GM21825 (cell line): ENCODE results near the gene CD1B.
"Not testable (repeated sequence)": the region's sequence is repeated elsewhere in the genome, so short reads cannot be mapped to it uniquely, and the experiment has no call there.

Source experiments
- ATAC-seq: cut with Tn5 transposase; IDR thresholded peaks from one replicate; pipeline ENCODE4 v1.9.1; 2021; ENCODE audit warnings: mild to moderate bottlenecking, moderate library complexity; ENCODE audit not compliant: unreplicated experiment

CD1B gene

DNA sequence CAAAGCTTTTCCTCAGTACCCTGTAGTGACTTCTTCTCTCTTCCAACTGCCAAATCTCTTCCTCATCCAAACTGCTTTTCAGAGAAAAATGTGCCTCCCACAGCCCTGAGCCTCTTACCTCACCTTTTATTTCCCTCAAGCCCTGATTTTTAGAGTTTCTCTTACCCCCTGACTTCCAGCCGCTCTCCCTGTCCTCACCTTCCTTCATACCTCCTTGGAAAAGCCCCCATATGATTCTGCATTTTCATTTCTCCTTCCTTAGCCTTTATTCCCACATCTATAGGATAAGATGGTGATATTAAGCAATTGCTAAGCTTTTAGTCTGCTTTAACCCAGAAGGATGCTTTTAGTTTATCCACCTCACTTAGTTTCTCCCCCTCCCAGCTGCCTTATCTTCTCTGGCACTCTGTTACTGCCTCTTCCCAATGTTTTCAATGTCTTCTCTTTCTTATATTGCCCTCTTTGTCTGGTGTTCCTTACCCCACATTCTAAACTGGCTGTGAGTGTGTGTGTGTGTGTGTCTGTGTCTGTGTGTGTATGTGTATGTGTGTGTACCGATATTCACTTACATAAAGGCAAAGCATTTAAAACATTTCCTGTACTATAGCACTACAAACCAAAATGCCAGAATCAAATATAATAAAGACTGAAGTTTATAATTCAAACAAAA is at the start of gene CD1B:
CD1B (minus strand) TSS at position 51 of the 670 bp plus-strand sequence. CDS start 108 bp downstream, outside the sequence.
- ATAC-seq = no peak

DNA sequence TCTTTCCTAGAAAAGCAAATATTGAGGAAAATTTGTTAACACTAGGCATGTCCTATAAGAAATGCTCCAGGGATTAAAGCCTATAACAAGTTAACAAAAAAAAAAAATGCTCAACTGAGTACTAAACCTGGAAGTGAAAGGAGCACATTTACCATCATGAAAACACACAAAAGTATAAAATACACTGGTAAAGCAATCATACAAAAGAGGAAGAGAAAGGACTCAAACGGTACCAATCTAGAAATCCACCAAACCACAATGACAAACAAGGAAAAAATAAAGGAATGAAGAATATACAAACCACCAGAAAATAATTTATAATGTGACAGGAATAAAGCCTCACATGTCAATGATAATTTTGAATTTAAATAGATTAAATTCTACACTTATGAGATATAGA is 43.5 kb upstream of the CD1B start:
- no peak for ATAC-seq

DNA sequence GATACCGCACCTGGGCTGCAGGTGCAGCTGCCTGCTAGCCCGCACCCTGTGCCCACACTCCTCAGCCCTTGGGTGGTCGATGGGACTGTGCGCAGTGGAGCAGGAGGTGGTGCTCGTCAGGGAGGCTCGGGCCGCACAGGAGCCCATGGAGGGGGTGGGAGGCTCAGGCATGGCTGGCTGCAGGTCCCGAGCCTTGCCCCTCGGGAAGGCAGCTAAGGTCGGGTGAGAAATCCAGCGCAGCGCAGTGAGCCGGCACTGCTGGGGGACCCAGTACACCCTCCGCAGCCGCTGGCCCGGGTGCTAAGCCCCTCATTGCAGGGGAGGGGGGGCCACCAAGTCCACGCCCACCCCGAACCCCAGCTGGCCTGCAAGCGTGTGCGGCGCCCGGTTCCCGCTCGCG is 42.8 kb upstream of the CD1B start:
- not testable (repeated sequence) for ATAC-seq

DNA sequence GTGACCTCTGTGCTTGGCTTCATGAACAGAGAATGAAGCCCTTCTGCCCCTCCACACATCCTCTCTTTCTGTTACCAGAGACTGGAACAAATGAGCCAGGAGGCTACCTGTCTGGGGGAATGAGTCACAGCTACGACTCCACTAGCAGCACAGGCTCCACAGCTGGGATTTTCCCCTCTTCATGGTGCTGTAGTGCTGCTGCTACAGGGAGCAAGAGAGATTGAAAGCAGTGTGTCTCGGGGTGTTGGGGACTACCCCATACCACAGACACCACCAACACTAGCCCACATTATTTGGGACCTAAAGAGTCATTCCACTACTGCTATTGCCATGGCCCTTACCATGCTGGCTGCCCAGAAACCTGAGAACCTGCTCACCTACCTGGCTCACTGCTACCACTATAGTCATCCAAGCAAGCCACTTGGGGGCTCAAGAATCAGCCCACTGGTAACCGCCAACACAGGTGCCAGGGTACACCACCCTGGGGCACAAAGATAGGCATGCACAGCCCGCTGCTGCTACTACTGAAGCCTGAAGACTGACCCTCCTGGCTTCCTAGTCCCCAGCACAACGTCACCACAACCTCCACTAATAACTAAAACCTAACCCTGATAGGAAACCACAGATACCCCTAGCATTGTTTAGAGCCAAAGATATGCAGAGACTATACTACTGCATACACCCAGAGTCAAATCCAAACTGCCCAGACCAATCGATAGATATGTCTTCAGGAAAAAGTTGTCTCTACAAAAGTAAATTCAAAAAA is 40.0 kb upstream of the CD1B start:
- peak; percentile 98 for ATAC-seq

DNA sequence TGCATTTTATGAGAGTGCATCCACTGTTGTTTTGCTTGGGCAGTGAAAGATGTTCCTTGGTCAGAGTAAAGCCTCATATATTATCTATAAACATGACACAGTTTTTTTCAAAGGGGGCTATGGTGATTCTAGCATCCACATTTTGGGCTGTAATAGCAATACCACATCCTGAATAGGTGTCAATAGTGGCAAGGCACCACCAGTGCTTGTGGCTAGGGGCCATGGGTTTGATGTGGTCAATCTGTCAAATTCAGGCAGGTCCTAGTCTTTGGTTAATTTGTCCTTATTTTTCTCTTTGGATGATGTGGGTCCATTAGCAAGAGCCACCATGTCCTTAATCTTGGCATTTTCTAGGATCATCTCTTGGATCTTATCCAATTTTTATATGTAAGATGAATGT is 35.5 kb upstream of the CD1B start:
- ATAC-seq = no peak

DNA sequence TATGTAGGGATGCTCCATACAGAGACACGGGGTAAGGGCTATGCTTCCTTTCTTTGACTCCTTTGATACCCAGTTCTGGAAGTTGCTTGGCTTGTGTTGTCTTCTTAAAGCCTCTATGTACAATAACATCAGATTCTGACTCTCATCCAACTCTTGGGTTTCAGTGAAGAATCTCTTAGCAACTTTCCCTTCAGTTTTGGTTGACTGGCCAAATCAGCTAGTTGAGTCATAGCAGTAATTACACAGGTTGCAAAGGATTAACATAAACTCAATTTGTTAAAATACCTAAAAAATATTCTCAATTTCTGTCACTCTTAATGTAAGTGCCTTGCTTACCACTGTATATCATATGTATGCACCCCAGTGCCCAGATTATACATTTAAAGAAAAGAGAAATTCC is 31.6 kb upstream of the CD1B start:
- ATAC-seq = no peak

DNA sequence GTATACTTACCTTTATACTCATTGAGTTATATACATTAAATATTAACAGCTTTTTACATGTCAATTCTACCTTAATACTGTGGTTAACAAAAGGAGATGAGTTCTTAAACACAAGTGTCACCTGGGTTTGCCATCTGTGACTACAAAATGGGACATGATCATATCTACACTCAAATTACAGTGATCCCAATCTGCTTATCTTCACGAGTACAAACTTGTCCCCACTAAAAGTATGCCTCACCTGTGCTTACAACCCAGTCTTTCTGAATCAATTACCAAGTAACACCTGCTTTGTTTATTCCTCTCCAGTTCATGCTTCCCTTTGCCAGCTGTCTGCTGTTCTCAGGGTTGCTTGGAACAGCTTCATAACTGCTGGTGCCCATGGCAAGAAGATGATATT is 31.2 kb upstream of the CD1B start:
- ATAC-seq = no peak

DNA sequence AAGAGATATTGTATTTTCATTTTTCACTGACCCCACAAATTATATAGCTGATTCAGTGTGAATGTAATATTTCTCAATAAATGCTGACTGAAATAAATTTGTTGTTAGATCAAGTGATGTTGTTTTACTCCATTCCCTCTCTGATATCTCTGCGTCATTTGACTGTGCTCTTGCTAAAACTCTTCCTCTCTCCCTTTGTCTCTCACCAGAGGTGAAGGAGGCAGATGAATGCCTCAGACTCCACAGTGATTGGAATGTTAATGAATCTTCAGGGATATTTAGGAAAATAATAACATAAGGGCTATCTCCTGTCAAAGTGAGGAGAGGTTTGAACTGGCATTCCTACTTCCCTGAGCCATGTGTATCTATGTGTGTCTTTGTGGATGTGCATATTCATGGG is 26.1 kb upstream of the CD1B start:
- ATAC-seq = no peak

DNA sequence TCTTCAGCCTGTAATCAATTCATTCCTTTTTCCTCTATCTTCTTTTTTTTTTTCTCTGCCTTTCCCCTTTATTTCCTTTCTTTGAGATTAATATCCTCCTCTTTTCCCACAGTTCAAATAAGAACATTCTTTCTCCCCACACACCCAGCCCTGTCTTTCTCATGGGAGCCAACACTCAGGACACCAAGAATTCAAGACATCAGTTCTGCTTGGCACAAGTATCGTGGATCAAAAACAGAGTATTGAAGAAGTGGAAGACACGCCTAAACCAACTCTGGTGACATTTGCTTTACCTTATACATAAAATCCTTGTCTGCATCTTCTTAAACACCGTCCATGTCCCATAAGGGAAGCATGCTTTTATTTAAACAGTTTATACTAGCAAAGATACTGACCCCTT is 25.3 kb upstream of the CD1B start:
- no peak for ATAC-seq

DNA sequence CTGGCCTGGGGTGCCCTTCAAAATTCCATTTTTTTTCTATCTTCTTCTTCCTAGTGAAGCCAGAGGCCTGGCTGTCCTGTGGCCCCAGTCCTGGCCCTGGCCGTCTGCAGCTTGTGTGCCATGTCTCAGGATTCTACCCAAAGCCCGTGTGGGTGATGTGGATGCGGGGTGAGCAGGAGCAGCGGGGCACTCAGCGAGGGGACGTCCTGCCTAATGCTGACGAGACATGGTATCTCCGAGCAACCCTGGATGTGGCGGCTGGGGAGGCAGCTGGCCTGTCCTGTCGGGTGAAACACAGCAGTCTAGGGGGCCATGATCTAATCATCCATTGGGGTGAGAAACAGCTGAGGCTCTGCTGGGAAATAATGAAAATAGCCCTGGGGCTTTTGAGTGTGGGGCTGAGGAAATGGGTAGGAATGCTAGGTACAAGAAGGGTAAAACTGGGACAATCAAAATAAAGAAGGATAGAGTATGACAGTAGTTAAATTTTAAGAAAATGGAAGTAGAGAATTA is 24.5 kb upstream of the CD1B start:
- no peak for ATAC-seq

DNA sequence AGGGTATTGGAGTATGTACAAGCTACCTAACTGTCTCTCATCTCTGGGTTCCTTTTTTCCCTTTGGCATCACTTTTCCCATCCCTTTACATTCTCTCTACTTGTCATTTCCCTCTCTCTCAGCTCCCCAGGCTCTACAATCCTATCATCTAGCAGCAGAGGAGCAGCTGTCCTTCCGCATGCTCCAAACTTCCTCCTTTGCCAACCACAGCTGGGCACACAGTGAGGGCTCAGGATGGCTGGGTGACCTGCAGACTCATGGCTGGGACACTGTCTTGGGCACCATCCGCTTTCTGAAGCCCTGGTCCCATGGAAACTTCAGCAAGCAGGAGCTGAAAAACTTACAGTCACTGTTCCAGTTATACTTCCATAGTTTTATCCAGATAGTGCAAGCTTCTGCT is 22.9 kb upstream of the CD1B start:
- ATAC-seq = no peak

DNA sequence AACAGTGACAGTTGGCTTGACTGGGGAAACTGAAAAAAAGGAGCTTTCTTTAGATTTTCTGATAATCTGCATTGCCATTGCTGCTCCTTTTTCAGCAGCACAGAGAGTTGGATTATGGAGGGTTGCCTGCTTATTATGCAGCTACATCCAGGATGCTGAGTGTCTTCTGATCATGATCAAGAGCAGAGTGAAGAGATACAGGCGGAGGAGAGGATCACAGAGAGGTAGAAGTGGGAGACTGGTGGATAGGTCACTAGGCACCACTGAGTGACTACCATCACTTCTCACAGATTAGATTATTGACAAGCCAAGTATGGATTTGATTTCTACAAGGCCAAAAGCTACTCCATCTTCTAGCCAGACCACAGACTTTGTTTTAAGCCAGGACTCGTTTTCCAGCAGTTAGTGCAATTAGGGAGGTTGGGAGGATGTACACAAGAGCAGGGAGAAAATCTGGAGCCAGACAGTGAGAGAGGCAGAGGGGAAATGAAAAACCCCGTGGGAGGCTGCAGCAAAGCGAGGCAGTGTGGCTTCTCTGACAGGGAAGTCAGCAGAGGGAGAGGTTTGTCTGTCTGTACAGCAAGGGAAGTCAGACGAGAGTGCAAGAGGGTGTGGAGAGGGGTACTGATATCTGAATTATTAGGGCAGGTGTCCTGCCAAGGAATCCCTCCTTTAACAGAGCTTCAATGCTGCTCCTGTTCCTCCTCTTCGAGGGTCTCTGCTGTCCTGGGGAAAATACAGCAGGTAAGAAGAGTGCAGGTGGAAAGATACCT is 22.2 kb upstream of the CD1B start, which contains the start of gene CD1E:
CD1E (plus strand) TSS at position 592 of the 773 bp plus-strand sequence; CDS start at position 687, 95 bp downstream.
- no peak for ATAC-seq

DNA sequence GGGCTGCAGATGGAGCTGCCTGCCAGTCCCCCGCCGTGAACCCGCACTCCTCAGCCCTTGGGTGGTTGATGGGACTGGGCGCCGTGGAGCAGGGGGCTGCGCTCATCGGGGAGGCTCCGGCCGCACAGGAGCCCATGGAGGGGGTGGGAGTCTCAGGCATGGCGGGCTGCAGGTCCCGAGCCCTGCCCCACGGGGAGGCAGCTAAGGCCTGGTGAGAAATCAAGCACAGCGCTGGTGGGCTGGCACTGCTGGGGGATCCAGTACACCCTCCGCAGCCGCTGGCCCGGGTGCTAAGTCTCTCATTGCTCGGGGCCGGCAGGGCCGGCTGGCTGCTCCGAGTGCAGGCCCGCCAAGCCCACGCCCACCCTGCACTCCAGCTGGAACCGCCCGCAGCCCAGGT is 17.6 kb upstream of the CD1B start:
- ATAC-seq = not testable (repeated sequence)

DNA sequence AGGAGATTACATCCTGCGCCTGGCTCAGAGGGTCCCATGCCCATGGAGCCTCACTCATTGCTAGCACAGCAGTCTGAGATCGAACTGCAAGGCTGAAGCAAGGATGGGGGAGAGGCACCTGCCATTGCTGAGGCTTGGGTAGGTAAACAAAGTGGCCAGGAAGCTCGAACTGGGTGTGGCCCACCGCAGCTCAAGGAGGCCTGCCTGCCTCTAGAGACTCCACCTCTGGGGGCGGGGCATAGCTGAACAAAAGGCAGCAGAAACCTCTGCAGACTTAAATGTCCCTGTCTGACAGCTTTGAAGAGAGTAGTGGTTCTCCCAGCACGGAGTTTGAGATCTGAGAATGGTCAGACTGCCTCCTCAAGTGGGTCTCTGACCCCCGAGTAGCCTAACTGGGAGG is 5.1 kb upstream of the CD1B start:
- not testable (repeated sequence) for ATAC-seq

DNA sequence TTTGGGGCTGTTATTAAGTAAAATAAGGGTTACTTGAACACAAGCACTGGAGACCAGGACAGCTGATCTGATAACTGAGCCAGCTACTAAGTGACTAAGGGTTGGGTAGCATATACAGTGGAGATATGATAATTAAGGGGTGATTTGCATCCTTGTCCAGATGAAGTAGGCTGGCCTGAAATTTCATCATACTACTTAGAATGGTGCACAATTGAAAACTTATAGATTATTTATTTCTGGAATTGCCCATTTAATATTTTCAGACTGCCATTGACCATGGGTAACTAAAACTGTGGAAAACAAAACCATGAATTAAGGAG is 3.8 kb upstream of the CD1B start:
- ATAC-seq = no peak

DNA sequence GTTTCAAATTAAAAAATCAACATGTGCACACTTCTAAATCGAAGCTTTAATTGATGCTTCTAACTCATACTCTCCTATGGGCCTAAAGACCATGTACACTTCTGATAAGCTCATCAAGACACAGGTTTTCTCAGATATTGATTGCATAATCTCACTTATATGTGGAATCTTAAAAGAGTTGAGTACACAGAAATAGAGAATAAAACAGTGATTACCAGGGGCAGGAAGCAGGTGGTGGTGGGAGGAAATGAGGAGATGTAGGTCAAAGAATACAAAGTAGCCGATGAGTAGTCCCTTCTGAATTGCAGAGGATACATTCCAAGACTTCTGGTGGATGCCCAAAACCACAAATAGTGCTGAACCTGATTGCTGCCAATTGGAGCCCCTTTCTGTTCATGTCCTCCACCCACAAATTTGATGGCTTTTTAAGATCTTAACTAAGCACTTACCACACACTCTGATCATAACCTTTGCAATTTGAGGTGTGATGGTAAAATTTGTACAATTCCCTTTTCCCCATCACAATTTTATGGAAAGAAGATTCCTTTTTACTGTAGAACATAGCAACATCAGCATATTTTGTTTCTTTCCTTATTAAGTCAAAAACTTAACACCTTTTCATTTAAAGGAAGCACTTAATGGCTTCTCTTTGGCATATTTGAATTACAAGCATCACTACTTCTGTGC is 3.3 kb upstream of the CD1B start:
- ATAC-seq = no peak

DNA sequence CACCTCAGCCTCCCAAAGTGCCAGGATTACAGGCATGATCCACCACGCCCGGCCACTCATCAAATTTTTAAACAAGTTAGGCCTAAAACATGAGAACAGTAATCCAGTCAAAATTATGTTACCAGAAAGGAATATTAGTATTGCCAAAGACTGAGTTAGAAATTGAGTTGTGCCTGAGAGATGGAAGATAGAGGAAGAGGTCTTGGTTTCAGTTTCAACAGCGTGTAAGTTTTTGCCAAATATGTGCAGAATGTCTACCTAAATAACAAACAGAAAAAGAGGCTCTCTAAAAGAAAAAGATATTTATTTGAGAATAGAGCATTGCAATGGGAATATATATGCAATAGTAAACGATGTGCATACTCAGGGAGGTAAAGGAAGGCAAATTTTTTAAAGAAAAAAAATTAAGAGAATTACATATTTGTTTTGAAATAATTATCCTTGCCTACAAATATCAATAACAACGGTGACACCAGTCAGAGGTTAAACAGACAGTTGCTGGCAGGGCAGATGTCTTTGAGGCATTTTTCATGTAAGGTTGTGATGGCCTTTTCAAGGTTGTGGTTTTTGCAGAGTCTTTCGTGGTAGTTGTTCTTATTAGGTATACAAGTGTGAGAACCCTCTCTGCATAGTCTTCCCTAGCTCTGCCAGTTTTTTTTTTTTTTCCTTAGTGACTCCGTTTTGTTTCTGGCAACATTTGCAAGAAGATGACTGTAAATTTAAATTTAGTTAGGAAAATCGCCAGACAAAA is 2.2 kb upstream of the CD1B start:
- no peak for ATAC-seq

DNA sequence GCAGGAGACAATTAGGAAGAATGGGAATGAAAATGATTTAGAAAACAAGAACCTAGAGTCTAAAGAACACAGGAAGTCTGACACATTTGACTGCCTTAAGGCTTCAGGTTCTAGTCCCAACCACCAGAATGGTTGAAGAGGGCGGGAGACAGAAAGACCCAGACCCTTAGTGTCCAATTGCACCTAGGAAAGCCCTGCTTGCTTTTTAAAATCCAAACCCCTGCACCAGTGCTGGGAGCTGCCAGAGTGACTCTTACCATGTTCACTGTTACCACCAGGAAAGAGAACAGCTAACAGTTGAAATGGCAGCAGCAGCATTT is 265 bp downstream of the CD1B start:
- ATAC-seq = no peak

DNA sequence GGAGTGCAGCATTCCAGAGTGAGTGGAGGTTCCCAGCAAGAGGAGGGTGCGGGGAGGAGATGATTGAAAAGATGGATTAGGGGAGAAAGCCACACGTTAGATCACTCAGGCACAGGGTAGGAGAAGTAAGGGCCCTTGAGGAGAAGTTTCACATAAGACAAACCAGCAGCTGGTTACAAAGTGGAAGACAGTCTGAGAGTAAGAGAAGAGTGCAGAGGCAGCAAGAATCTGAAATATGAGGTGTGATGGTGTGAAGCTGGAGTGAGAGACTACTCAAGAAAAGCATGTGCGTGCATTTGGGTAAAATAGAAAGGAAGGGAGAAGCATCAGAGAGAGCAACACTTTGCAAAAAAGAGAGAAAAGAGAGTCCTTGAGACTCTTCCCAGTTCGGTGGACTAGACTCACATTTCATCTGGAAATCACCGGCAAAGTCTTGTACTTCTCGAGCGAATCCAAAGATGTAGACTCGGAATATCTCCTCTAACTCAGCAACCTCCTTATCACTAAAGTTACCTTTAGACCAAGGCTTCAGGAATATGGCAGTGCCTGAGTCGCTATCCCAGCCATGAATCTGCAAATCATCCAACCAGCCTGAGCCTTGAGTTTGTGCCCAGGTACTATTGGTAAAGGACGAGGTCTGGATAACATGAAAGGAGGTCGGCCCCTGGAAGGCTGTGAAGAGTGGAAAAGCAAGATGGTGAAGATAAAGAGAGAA is 783 bp downstream of the CD1B start:
- no peak for ATAC-seq

DNA sequence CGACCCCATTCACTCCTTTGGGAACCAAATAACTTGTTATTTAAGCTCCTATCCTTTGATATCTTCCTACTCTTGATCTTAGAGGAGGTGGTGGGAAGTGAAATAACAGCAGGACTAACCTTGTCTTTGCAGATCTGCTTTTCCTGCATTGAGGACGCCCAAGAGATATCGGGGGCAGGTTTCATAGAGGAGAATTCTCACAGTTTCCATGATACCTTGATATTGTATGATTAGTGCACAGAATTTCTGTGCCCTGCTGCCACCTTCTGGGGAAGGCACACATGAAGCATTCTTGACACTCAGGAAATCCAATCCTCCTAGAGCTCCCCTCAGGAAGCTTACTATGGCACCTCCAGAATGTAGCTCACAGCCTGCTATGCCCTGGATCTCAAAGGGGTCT is 1.6 kb downstream of the CD1B start:
- no peak for ATAC-seq
